Forelimb muscle (tissue), 1 donor: ENCODE results near the gene CCDC152. TPM values are rescaled to one million over a fixed set of nuclear protein-coding genes. Genes with fewer than 3 reads are reported as not detected.
"Not testable (repeated sequence)": the region's sequence is repeated elsewhere in the genome, so short reads cannot be mapped to it uniquely, and the experiment has no call there.

Experiments
- DNase-seq: peaks from one replicate; pipeline ENCODE4 v3.0.0-alpha.2; 2013; ENCODE audit warnings: low read depth
- polyA plus RNA-seq: library from polyadenylated mRNA; unstranded; fragments of 120-200 nt; gene quantifications from one replicate; pipeline ENCODE4 v1.2.1, GENCODE V29; 2013; ENCODE audit not compliant: insufficient read length

The CCDC152 gene
- polyA plus RNA-seq, 1 donor, result 3.6 TPM

DNA sequence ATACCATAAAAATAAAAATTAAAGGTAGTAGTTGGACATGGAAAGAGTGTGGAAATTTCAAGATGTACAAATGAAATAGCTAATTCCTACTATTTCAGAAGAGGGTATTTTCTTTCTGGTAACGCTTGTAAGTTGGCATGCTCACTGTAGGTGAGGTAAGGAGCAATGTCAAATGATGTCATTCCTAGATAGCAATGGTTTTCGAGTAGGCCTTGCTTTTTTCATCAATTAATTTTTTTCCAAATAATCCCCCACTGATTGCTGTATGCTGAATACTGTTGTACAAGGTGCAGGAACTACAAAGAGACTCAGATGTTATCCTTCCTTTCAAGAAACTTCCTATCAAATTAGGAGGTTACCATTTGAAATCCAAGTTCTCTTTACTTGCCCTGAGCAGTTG is 56.0 kb downstream of the CCDC152 start:
- no peak for DNase-seq

DNA sequence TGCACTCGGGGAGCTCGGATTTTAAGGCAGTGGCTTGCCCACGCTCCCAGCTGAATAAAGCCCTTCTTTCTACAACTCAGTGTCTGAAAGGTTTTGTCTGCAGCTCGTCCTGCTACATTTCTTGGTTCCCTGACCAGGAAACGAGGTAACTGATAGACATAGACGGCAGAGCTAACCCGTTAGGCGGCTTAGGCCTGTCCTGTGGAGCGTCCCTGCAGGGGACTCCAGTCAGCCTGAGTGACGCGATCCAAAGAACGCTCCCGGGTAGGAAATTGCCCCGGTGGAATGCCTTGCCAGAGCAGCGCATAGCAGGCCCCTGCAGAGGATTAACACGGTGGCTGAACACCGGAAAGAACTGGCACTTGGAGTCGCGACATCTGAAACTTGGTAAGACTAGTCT is 56.9 kb downstream of the CCDC152 start:
- DNase-seq, result no peak

DNA sequence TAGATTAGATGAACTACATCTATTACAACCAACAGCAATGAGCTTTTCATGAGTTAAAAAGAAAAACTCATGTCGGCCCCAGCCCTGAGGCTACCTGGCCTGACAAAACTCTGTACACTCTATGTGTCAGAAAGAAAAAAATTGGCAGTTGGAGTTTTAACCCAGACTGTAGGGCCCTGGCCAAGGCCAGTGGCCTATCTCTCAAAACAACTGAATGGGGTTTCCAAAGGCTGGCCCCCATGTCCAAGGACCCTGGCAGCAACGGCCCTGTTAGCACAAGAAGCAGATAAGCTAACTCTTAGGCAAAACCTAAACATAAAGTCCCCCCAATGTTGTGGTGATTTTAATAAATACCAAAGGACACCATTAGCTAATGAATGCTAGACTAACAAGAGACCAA is 59.9 kb downstream of the CCDC152 start:
- not testable (repeated sequence) for DNase-seq

DNA sequence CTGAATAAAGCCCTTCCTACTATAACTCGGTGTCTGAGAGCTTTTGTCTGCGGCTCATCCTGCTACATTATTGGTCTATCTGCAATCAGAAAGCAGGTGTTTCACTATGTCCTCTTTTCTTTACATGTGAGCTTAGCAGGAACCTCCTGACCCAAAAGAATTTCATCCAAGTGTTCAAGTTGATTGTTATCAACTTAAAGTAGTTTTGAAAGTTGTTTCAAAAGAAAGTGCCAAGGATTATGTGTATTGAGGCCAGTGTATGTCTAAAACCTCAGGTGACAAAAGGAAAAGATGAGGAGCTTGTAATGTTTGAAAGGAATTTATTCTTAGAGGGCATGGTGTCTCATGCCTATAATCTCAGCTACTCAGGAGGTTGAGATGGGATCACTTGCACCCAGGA is 63.1 kb downstream of the CCDC152 start:
- no peak for DNase-seq

DNA sequence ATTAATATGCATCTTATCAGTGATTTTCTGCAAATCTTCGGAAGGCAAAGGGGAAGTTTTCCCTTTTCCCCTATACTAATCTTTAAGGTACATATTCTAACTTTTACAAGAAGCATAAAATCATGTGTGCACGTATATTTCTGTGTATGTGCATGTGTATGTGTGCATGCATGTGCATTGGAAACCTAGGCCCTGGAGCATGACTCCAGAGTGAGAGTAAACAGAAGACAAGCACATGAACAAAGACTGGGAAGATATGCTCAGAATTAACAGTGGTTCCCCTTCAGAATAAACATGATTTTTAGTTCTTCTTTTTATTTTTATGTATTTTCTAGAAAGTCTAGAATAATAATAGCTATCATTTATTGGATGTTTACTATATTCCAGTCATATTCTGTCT is 65.9 kb downstream of the CCDC152 start:
- DNase-seq, result no peak

DNA sequence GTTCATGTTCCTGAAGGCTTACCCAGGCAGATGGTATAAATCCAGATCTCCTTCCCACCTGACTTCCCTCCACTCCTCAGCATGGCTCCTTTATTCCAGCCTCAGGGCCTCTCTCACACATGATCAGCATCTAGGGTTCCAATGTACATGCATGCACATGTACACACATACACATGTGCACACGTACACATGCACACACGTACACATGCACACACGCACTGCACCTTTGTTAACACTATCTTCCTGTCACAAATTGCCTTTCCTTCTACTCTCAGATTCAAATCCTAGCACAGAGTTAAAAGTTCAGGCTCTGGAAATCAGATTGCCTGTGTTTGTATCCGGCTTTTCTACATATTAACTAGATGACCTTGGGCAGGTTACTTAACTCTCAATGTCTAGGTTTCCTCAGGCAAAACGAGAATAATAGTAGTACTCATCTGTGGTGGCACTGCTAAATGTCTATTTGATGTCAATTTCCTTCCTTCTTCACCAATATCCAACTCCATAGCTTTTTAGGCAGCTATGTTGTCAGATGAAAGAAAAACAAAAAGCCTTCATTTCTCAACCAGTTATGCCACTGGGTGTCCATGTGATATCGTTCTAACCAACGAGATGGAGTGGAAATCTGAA is 67.8 kb downstream of the CCDC152 start:
- DNase-seq, result no peak

DNA sequence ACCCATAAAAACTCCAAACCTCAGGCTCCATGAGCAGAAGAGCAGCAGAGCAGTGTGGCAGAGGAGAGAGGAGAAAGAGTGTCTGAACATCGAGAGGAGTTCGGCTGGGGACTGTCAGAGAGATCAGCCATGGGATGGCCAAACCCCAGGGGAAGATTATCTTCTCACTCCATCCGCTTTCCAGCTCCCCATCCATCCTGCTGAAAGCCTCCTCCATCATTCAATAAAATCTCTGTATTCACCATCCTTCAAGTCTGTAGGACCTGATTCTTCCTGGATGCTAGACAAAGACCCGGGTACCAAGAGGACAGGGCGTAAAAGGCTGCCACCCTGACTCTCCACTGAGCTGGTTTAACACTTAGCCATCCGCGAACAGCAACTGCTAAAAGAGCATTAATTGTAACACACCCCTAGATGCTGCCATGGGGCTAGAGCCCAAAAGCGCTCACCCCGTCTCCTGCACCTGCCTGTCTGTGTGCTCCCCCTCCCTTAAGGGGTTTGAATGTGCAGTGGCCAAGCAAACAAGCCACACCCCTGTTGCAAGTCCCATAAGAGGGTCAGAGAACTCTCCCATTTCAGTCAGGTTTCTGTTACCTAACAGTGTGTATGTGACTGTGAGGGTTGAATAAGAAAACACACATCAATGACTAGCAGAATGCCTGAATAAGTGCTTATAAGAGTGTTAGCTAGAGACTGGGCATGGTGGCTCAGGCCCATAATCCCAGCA is 69.0 kb downstream of the CCDC152 start:
- DNase-seq, result no peak

DNA sequence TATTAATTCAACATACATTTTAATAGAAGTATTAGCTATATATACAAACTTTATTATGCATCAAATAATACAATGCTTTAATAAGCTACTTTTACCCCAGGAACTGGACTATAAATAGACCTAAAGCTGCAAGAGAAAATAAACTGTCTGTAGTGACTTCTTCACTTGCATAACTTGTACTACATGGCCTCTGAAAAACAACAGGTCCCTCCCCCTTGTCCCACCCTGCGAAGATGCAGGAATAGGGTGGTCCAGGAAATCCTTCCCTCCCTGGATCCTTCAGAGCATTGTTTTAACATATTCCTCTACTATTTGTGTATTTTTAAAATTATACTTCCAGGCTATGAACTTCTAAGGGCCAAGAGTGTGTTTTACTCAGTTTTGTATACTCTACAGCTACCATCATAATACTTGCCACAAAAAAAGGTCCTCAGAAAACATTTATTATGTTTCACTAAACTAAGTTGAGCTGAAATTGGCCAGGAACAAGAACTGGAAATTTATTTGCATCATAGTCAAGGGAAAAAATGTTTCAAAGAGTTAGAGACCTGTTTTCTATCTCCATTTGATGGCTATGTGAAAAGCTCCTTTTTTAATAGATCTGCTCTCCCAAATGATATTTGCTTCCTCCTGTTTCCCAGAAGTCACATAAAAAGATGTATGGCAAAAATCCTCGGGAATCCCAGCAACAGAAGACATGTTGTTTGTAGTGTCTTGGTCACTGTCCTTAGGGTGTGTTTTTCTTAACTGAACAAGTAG is 70.3 kb downstream of the CCDC152 start:
- no peak for DNase-seq

DNA sequence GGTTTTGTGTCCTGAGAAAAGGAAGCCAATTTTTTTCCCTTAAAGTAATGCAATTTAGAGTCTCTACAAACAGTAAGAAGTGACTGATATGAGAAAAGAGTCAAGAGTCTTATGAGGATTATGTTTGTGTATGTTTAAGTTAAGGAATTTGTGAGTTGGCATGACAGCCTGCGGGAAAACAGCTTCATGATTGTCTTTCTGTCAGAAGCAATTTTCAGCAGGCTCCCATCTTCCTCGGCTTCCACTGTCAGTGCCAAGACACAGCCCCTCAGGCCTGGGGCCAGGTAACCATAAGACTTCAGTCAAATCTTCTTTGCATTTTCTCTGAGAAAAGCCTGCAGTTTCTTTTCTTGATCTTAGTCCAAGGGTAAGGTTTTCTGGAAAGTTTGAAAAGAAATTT is 72.1 kb downstream of the CCDC152 start:
- DNase-seq, result no peak

DNA sequence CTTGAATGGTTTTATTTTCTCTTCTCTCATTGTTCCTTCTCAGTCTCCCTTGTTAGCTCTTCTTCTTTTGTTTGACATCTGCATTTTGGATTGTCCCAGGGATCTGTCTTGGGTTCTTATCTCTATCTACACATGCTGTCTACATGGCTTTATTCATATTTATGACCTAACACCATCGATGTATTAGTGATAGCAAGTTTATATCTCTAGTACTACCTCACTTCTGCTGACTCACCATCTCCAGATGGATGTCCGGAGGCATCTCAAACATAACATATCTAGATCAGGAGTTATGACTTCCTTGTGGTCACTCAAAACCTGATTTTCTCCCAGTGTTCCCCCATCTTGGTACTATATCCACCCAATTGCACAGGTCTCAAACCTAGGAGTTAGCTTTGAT is 74.3 kb downstream of the CCDC152 start:
- no peak for DNase-seq

DNA sequence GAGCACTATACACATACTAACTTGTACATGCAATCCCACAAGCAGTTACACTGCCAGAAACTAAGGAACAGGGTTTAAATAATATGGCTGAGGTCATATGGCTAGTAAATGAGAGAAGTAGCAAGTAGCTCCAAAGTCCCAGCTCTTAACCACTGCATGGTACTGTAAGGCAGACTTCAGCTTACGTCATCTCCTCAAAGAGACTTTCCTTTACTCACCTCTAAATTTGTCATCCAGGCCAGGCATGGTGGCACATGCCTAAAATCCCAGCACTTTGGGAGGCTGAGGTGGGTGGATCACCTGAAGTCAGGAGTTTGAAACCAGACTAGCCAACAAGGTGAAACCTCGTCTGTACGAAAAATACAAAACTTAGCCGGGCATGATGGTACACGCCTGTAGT is 75.4 kb downstream of the CCDC152 start:
- no peak for DNase-seq

DNA sequence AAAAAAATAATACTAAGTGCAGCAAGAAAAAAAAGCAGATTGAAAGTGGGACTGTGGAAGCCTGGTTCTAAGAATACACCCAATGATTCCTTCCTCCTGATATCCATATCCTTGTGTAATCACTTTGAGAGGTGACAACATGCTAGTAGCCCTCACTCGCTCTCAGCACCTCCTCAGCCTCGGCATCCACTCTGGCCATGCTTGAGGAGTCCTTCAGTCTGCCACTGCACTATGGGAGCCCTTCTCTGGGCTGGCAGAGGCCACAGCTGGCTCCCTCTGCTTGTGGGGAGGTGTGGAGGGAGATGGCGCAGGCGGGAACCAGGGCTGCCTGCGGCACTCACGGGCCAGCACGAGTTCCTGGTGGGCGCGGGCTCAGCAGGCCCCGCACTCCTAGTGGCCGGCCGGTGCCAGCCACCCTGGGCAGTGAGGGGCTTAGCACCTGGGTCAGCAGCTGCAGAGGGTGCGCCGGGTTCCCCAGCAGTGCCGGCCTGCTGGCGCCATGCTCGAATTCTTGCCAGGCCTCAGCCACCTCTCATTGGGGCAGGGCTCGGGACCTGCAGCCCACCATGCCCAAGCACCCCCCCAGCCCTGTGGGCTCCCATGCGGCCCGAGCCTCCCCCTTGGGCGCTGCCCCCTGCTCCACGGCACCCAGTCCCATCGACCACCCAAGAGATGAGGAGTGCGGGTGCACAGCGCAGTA is 79.6 kb downstream of the CCDC152 start:
- DNase-seq, result no peak

DNA sequence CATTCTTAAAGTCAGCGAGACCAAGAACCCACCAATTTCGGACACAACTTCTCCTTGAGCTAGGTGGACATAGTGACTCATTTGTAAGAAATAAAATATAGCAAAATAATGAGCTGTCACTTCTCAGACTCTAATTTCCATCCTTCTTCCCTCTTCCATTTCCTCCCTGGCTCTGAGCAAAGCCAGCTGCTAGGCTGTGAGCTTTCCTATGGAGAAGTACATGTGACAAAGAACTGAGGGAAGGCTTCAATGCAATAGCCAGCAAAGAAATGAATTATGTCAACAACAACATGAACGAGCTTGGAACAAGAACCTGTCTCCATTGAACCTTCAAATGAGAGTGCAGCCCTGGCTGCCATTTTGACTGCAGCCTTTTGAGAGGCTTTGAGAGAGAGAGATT is 81.0 kb downstream of the CCDC152 start:
- no peak for DNase-seq

DNA sequence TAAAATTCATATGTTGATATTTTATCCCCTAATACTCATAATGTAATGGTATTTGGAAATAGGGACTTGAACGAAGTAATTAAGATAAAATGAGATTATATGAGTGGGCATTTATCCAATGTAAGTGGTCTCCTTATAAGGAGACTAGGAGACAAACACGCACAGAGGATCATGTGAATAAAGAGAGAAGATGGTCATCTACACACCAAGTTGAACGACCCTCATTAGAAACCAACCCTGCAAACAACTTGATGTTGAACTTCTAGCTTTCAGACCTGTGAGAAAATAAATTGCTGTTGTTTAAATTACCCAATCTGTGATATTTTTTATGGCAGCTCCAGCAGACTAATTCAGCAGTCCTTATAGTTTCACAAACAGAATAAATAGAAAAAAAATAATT is 82.6 kb downstream of the CCDC152 start:
- no peak for DNase-seq

DNA sequence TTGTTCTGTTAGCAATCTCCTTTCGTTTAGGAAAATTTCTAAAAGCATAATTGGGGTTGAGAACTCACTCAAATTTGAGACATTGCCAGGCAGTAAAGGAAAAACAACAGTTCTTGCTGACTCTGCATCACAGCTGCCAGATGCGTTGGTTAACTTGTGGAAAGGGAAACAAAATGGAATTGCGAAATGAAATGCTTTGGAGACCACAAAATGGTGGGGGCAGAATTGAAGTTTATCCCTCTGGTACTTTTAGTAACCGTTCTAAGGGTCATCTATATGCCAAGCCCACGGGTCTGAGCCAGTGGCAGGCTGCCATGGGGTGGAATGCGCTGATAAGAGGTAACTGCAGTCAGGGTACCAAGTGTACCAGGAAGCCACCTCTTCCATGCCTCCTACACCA is 83.7 kb downstream of the CCDC152 start:
- peak; percentile 63 for DNase-seq

DNA sequence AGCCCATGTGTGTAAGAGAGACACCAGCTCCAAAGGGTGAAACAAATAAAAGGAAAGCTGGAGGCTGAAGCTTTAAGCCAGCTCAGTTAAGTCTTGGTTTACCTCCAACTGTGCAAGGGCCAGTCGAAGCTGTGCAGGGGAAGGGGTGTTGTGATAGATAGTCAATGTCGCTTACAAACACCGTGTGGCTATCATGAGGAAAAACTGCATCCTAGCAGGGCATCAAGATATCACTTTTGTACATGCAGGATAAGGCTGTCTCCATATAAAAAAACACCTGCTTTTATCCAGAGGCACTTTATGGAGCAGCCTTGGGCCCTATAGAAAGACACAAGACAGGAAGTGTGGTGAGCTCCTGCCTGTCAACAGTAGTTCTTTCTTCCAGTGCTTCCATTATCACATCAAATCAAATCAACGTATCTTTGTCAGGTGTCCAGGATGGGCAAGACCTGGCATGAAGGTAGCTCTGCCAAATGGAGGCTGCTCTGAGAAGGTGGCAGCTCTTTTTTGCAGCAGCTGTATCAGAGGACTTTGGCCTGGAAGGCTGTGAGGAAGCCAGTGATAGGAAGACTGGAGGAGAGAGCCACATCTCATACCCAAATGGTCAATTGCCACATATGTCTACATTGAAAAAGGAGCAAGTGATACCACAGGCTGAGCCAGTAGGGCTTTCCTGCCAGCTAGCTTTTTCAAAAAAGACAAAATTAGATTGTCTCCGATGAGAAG is 84.4 kb downstream of the CCDC152 start:
- no peak for DNase-seq

DNA sequence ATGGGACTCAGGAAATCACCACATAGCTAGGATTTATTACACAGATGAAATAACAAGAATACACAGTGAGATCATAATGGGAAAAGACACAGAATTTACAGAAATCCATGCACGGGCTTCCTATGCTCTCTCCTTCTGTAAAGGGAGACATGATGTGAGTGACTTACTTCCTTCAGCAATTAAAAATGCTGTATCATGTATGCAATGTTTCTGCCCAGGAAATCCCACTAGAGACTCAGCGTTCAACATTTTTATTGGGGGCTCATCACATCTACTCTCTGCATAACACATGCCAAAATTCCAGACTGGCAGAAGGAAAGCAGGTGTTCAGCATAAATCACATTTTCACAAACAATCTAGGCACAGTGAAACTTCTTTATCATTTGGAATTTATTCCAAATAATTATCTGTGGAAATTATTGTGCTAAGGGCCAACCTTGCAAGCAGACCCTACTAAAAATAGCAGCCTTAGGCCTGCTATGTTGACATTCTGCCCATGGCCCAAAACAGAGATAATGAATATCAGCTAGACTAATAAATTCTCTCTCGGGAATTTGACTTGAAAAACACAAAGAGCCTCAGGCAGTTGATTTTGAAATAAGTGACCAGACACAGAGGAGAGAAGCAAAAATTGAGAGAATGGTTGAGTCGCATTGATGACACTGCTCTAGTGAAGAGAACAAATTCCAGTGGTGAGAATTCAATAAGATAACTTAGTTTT is 86.5 kb downstream of the CCDC152 start:
- DNase-seq, result no peak

DNA sequence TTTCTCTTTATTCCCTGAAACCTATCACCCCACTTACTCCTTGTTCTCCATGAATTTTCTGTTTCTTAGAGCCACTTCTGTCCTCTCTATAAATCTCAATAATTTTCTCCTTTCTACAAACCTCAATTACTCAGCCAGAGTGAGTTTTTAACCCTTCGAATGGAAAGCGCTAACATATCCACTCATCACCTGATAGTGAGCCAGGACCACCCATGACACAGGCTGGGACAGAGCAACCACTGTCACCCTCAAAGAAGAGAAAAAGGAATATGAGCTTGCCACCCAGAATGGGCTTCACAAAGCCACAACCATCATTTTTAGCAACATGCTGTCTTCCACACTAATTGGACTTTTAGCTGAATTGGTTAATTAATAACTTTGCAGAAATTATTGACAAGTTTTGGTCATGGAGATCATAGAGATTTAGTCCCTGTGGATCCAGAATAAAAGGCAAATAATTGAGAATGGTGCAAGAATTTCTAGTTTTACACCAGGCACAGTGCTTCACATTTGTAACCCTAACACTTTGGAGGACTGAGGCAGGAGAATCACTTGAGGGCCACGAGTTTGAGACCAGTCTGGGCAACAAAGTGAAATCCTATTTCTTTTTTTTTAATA is 87.2 kb downstream of the CCDC152 start:
- no peak for DNase-seq

DNA sequence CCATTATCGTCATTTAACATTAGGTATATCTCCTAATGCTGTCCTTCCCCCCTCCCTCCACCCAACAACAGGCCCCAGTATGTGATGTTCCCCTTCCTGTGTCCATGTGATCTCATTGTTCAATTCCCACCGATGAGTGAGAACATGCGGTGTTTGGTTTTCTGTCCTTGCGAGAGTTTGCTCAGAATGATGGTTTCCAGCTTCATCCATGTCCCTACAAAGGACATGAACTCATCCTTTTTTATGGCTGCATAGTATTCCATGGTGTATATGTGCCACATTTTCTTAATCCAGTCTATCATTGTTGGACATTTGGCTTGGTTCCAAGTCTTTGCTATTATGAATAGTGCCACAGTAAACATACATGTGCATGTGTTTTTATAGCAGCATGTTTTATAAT is 87.8 kb downstream of the CCDC152 start:
- not testable (repeated sequence) for DNase-seq

DNA sequence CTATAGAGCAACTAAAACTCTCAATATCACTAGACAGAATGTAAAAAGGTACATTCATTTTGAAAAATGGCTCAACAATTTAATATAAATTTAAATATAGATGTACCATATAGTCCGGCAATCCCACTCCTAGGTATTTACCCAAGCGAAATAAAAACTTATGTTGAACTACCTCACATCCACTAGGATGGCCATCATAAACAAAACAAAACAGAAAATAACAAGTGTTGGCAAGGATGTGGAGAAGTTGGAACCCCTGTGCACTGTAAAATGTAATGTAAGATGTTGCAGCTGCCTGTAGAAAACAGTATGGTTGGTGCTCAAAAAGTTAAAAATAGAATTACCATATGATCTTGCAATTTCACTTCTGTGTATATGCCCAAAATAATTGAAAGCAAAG is 91.9 kb downstream of the CCDC152 start:
- DNase-seq, result no peak

DNA sequence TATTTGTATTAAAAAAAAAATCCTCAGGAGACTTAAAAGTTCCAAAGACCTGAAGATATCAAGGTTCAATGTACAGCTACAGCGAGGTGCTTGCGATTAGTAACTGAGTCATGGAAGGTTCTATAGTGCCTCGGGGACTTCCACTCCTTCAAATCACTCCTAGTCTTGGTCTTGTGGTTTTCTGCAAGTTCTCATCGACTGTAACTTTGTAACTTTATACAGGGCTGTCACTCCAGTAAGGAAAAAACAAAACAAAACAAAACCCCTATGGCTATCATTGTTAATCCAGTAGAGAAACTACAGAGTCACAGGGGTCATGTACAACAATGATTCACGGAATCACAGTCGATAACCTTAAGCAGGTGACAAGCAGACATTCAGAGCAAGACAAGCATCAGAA is 94.9 kb downstream of the CCDC152 start:
- no peak for DNase-seq
